ENCODE data around the gene RAPGEF1. TPM values are rescaled to one million over a fixed set of nuclear protein-coding genes. Genes with fewer than 3 reads are reported as not detected.
A peak's percentile ranks its signal among the peaks of the same experiment; 100 is the strongest.

RAPGEF1 gene
- total and polyA plus RNA-seq, 12 donors = 14.5 to 136 (median 49.1) TPM

GRCh38 chr9:131621551-131622358 lies 118.1 kb downstream of the RAPGEF1 start:
- 87 to 94% (median 89%) methylated on average over 26 to 31 of the region's 31 CpGs for WGBS, 4 donors
- Histone ChIP-seq H3K27me3 (no peaks in the 10 kb centered on the region), H3K27ac (no peak overlapping the region), H3K9me3 (replicated peaks in 1 of 3) (no peaks in the 10 kb centered on the region), H3K4me3 (no peak overlapping the region), H3K36me3 (replicated peaks in 1 of 2) (peaks cover 0 to 50% of the 10 kb centered on the region in 2 donors), H3K4me1 (replicated peaks in 1 of 2) (peaks cover 0 to 9% of the 10 kb centered on the region in 2 donors)
- intact Hi-C loops (cut with DNase I) = no loop called here
- TF ChIP-seq POLR2A (IDR thresholded peaks at IDR 0.05) = no peak
- TF ChIP-seq CTCF (IDR thresholded peaks at IDR 0.05) = no peak
- no peak for DNase-seq

- no peak overlapping the region for H3K4me3 ChIP-seq
- no peak for DNase-seq
- H3K27ac ChIP-seq = peak overlapping the region in 1 of 5 donors; percentile 37
- H3K9me3 ChIP-seq (replicated peaks in 1 of 3) = no peaks in the 10 kb centered on the region
- intact Hi-C loops (cut with DNase I) = no loop called here
- no peaks in the 10 kb centered on the region for H3K27me3 ChIP-seq
- peaks cover 0 to 51% of the 10 kb centered on the region in 2 donors for H3K36me3 ChIP-seq (replicated peaks in 1 of 2)
- WGBS, 4 donors = 83 to 97% (median 90%) methylated on average over 5 to 9 of the region's 9 CpGs
- TF ChIP-seq POLR2A (IDR thresholded peaks at IDR 0.05) = no peak
- no peak for TF ChIP-seq CTCF (IDR thresholded peaks at IDR 0.05)
- peaks cover 0 to 9% of the 10 kb centered on the region in 2 donors for H3K4me1 ChIP-seq (replicated peaks in 1 of 2)
Observed at GRCh38 chr9:131620764-131621520, 118.9 kb downstream of the RAPGEF1 start.

GRCh38 chr9:131619680-131620079 lies 120.2 kb downstream of the RAPGEF1 start:
- peaks cover 0 to 44% of the 10 kb centered on the region in 2 donors for H3K36me3 ChIP-seq (replicated peaks in 1 of 2)
- intact Hi-C loops (cut with DNase I) = no loop called here
- 91 to 100% (median 95%) methylated on average over 3 of the region's 3 CpGs for WGBS, 4 donors

More at GRCh38 chr9:131619680-131620079, 120.2 kb downstream of the RAPGEF1 start:
- H3K4me1 ChIP-seq (replicated peaks in 1 of 2) = peaks cover 0 to 5% of the 10 kb centered on the region in 2 donors
- H3K27ac ChIP-seq = no peak overlapping the region
- H3K9me3 ChIP-seq (replicated peaks in 1 of 3) = no peaks in the 10 kb centered on the region
- H3K4me3 ChIP-seq = no peak overlapping the region
- no peak for DNase-seq
- TF ChIP-seq CTCF (IDR thresholded peaks at IDR 0.05) (no peak), POLR2A (IDR thresholded peaks at IDR 0.05) (no peak)
- no peaks in the 10 kb centered on the region for H3K27me3 ChIP-seq
